GM12875 (cell line): ENCODE measurements around the gene PAN2.

Experiments used
- H3K4me3 ChIP-seq: one replicate; pipeline ENCODE4 v1.5.1; 2011; ENCODE audit warnings: low read depth, low read length, control low read depth
- TF ChIP-seq, protein P1 (sequence below): IDR thresholded peaks from 2 replicates; pipeline ENCODE4 v1.5.1; 2011; ENCODE audit warnings: low read depth, mild to moderate bottlenecking, control low read depth, inconsistent platforms, low read length, moderate library complexity, borderline replicate concordance; ENCODE audit not compliant: insufficient read depth

Gene PAN2

GRCh38 chr12:56315622-56316473 is 18.0 kb downstream of the PAN2 start, which contains the start of gene CNPY2:
CNPY2 (minus strand) TSS chr12:56315988; CDS start chr12:56315217, 771 bp downstream.
- TF ChIP-seq, protein P1, sequence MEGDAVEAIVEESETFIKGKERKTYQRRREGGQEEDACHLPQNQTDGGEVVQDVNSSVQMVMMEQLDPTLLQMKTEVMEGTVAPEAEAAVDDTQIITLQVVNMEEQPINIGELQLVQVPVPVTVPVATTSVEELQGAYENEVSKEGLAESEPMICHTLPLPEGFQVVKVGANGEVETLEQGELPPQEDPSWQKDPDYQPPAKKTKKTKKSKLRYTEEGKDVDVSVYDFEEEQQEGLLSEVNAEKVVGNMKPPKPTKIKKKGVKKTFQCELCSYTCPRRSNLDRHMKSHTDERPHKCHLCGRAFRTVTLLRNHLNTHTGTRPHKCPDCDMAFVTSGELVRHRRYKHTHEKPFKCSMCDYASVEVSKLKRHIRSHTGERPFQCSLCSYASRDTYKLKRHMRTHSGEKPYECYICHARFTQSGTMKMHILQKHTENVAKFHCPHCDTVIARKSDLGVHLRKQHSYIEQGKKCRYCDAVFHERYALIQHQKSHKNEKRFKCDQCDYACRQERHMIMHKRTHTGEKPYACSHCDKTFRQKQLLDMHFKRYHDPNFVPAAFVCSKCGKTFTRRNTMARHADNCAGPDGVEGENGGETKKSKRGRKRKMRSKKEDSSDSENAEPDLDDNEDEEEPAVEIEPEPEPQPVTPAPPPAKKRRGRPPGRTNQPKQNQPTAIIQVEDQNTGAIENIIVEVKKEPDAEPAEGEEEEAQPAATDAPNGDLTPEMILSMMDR = 0 out of 2 replicates have a peak, but pooled peaks have one; percentile 17

DNA sequence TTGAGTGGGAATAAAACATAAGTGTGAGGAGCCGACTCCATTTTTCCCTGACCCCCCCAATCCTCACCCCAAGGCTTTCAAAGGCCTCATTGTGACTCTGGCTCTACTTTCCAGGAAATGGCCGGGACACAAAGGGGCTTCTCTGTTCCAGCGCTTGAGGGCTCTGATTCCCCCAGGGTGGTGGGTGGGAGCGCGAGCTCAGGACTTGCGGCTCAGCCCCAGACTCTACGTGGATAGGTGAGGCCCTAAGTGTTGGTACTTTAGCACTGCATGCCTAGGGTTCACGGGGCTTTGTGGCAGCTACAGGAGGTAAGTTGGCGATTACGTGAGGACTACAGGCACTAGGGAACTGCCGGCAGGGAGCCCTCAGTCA is 18.6 kb downstream of the PAN2 start:
- H3K4me3 ChIP-seq = peak overlapping the region; percentile 92

More at GRCh38 chr12:56315622-56316473, 18.0 kb downstream of the PAN2 start, which contains the start of gene CNPY2:
- peak within 1 kb of the TSS; percentile 92 for H3K4me3 ChIP-seq

GRCh38 chr12:56311003-56311402 is 22.8 kb downstream of the PAN2 start:
- TF ChIP-seq, protein P1 = no peak
- H3K4me3 ChIP-seq = no peak overlapping the region

More for the DNA sequence above, 18.6 kb downstream of the PAN2 start:
- TF ChIP-seq, protein P1 = no peak

GRCh38 chr12:56308714-56309113 is 25.1 kb downstream of the PAN2 start:
- TF ChIP-seq, protein P1 = no peak
- H3K4me3 ChIP-seq = no peak overlapping the region

DNA sequence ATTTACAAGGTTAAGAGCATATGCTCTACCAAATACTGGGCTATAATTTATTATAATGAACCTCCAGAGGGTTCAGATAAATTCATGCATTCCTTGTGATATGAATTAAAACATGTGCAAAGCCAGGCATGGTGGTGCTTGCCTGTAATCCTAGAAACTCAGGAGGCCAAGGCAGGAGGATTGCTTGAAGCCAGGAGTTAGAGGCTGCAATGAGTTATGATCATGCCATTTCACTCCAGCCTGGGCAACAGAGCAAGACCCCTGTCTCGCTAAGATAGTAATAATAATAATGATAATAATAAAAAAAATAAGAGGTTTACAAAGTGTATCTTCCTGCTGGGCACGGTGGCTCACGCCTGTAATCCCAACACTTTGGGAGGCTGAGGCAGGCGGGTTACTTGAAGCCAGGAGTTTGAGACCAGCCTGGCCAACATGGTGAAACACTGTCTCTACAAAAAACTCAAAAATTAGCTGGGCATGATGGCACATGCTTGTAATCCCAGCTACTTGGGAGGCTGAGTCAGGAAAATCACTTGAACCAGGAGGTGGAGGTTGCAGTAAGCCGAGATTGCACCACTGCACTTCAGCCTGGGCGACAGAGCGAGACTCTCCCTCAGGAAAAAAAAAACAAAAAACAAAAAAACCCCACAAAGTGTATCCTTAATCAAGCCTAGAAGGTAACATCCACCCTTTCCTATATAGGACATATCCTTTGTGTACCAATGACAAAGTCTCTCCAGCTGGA is 26.4 kb downstream of the PAN2 start:
- no peak overlapping the region for H3K4me3 ChIP-seq
- TF ChIP-seq, protein P1 = no peak

GRCh38 chr12:56304872-56305590 is 28.8 kb downstream of the PAN2 start:
- TF ChIP-seq, protein P1 = no peak
- no peak overlapping the region for H3K4me3 ChIP-seq
